CD14-positive monocyte (primary cell): ENCODE results near the gene RAPGEF5. TPM values are rescaled to one million over a fixed set of nuclear protein-coding genes. Genes with fewer than 3 reads are reported as not detected.

ENCODE experiments used
- DNase-seq, 3 donors: peaks; one replicate each; pipeline ENCODE4 v3.0.0-alpha.2; 2011 to 2022
- H2AFZ ChIP-seq: 2 replicates; pipeline ENCODE4 v1.6.0; 2012; ENCODE audit warnings: mild to moderate bottlenecking, low read depth, low read length, inconsistent platforms; ENCODE audit not compliant: insufficient read depth, poor library complexity, severe bottlenecking
- H3K27ac ChIP-seq, 2 donors: 1 replicate in 1 of 2; 2 replicates in 1 of 2; pipeline ENCODE4 v1.5.1; 2012 to 2013; ENCODE audit warnings: low read length in 2 of 2, control low read depth in 1 of 2, inconsistent platforms in 1 of 2, low read depth in 1 of 2, mild to moderate bottlenecking in 1 of 2
- H3K27me3 ChIP-seq, 2 donors: one replicate each; pipeline versions ENCODE4 v1.6.0 to v1.6.1; 2011 to 2013; ENCODE audit warnings: low read length in 2 of 2; ENCODE audit not compliant: control insufficient read depth in 2 of 2, insufficient read depth in 2 of 2
- H3K36me3 ChIP-seq, 2 donors: replicated peaks in 1 of 2; 1 replicate in 1 of 2; 2 replicates in 1 of 2; pipeline versions ENCODE4 v1.5.1 to v1.6.1; 2012 to 2013; ENCODE audit warnings: low read length in 2 of 2, control low read depth in 1 of 2, inconsistent platforms in 1 of 2, mild to moderate bottlenecking in 1 of 2; ENCODE audit not compliant: insufficient read depth in 2 of 2, control insufficient read depth in 1 of 2
- H3K4me1 ChIP-seq, 2 donors: 1 replicate in 1 of 2; 2 replicates in 1 of 2; pipeline versions ENCODE4 v1.5.1 to v1.6.1; 2012 to 2013; ENCODE audit warnings: low read length in 2 of 2, control low read depth in 1 of 2, inconsistent platforms in 1 of 2, mild to moderate bottlenecking in 1 of 2, moderate library complexity in 1 of 2; ENCODE audit not compliant: insufficient read depth in 2 of 2, control insufficient read depth in 1 of 2
- H3K4me2 ChIP-seq: replicated peaks from 2 replicates; pipeline ENCODE3; 2012; ENCODE audit warnings: low read length, moderate library complexity, mild to moderate bottlenecking; ENCODE audit not compliant: poor library complexity, severe bottlenecking; ENCODE audit errors: extremely low read depth
- H3K4me3 ChIP-seq, 3 experiments: fragments of 200-600 bp in 1 of 3; sonication (generic) in 1 of 3; replicated peaks in 1 of 3; 1 replicate in 2 of 3; 2 replicates in 1 of 3; pipeline ENCODE4 v1.5.1; 2011 to 2013; ENCODE audit warnings: low read length in 3 of 3, mild to moderate bottlenecking in 3 of 3, control low read depth in 2 of 3, low read depth in 2 of 3, inconsistent platforms in 1 of 3, moderate library complexity in 1 of 3
- H3K79me2 ChIP-seq: 2 replicates; pipeline ENCODE4 v1.6.0; 2012; ENCODE audit warnings: mild to moderate bottlenecking, control low read depth, inconsistent platforms, low read length, moderate library complexity; ENCODE audit not compliant: insufficient read depth
- H3K9ac ChIP-seq: 2 replicates; pipeline ENCODE4 v1.6.0; 2017; ENCODE audit warnings: low read length, mild to moderate bottlenecking; ENCODE audit not compliant: insufficient read depth, poor library complexity, severe bottlenecking
- H3K9me3 ChIP-seq, 2 donors: replicated peaks in 1 of 2; 1 replicate in 1 of 2; 2 replicates in 1 of 2; pipeline versions ENCODE4 v1.5.1 to v1.6.1; 2012 to 2013; ENCODE audit warnings: low read length in 2 of 2, control low read depth in 1 of 2; ENCODE audit not compliant: control insufficient read depth in 1 of 2, insufficient read depth in 1 of 2
- H4K20me1 ChIP-seq: 2 replicates; pipeline ENCODE4 v1.6.0; 2012; ENCODE audit warnings: mild to moderate bottlenecking, low read length, control low read depth, moderate library complexity; ENCODE audit not compliant: insufficient read depth
- H3K27ac Mint-ChIP-seq, 7 donors: one replicate each; pipeline ENCODE4 v1.8.0; 2020; ENCODE audit warnings: mild to moderate bottlenecking in 7 of 7, mixed read lengths in 7 of 7, moderate library complexity in 6 of 7, inconsistent platforms in 2 of 7
- H3K27me3 Mint-ChIP-seq, 3 donors: one replicate each; pipeline ENCODE4 v1.8.0; 2021 to 2022; ENCODE audit warnings: low read depth in 3 of 3, mild to moderate bottlenecking in 3 of 3, mixed read lengths in 3 of 3, moderate library complexity in 3 of 3, inconsistent platforms in 1 of 3
- H3K36me3 Mint-ChIP-seq, 2 donors: one replicate each; pipeline ENCODE4 v1.8.0; 2020; ENCODE audit warnings: mixed read lengths in 2 of 2, inconsistent platforms in 1 of 2, mild to moderate bottlenecking in 1 of 2
- H3K4me1 Mint-ChIP-seq: one replicate; pipeline ENCODE4 v1.8.0; 2020; ENCODE audit warnings: mild to moderate bottlenecking, mixed read lengths
- H3K4me3 Mint-ChIP-seq, 2 donors: one replicate each; pipeline ENCODE4 v1.8.0; 2020; ENCODE audit warnings: mild to moderate bottlenecking in 2 of 2, mixed read lengths in 2 of 2, moderate library complexity in 1 of 2
- H3K9me3 Mint-ChIP-seq, 7 donors: one replicate each; pipeline ENCODE4 v1.8.0; 2020 to 2022; ENCODE audit warnings: mixed read lengths in 7 of 7, mild to moderate bottlenecking in 6 of 7, moderate library complexity in 6 of 7, inconsistent platforms in 2 of 7
- WGBS: methylation state at CpG from one replicate; pipeline ENCODE4 v1.1.5; 2013; ENCODE audit warnings: missing lambda C conversion rate; ENCODE audit not compliant: insufficient coverage; 5-methylcytosine and 5-hydroxymethylcytosine counted together
- intact Hi-C, 2 donors: fragments of 100-400 bp; cut with micrococcal nuclease; formaldehyde crosslinking; loops; one replicate each; pipeline versions ENCODE4 v1.15.0 to v1.15.1; 2023
- polyA minus RNA-seq: library from RNA; depleted of rRNA, polyadenylated mRNA; stranded (reverse); fragments of >200 nt; gene quantifications from 2 replicates; pipeline ENCODE4 v1.2.3, GENCODE V29; 2012
- polyA plus RNA-seq, 3 donors: library from polyadenylated mRNA; depleted of rRNA in 1 of 3; unstranded in 2 of 3; stranded (reverse) in 1 of 3; fragments of 300-500 nt in 2 of 3; fragments of >200 nt in 1 of 3; fragmentation: Illumina TruSeq in 2 of 3; gene quantifications; 1 replicate in 2 of 3; 2 replicates in 1 of 3; pipeline ENCODE4 v1.2.3, GENCODE V29; 2012 to 2021
- total RNA-seq, 12 experiments: library from RNA in 1 of 12; stranded (reverse) in 1 of 12; fragments of 120-200 nt in 1 of 12; gene quantifications; one replicate each; pipeline ENCODE4 v1.2.4 and lab custom pipeline; 2013 to 2026; ENCODE audit warnings: mixed read lengths in 6 of 12, inconsistent platforms in 1 of 12
- TF ChIP-seq, protein P1 (sequence below): fragments of 200-600 bp; IDR thresholded peaks from one replicate; pipeline ENCODE4 v1.8.0; 2022; ENCODE audit warnings: antibody characterized with exemption, mild to moderate bottlenecking

Gene RAPGEF5, protein sequence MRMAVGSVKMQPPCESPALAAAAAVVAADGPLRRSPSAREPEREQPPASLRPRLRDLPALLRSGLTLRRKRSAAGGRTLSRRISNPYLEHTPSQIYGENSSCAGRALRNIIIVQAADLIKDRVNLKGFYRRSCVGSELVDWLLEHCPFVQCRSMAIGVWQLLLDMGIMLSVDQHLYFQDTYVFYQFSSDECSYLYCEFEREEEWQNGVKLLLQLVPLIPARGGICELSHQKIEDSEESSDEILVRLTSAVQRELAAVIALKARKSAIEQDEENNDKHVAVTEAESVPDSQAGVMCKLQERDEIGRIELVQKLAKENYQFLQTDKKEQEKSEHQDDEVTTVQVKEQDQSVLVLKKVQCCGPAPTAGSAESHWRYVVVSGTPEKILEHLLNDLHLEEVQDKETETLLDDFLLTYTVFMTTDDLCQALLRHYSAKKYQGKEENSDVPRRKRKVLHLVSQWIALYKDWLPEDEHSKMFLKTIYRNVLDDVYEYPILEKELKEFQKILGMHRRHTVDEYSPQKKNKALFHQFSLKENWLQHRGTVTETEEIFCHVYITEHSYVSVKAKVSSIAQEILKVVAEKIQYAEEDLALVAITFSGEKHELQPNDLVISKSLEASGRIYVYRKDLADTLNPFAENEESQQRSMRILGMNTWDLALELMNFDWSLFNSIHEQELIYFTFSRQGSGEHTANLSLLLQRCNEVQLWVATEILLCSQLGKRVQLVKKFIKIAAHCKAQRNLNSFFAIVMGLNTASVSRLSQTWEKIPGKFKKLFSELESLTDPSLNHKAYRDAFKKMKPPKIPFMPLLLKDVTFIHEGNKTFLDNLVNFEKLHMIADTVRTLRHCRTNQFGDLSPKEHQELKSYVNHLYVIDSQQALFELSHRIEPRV
- total RNA-seq (2013): 0.17 TPM
- polyA plus RNA-seq (not detected), polyA minus RNA-seq (under 0.01 TPM in 1 of 2 replicates, not detected in the other), total RNA-seq (lab: John Stamatoyannopoulos, UW) (0 to 6.4 (median 0.31) reads per million in 11 experiments)

DNA sequence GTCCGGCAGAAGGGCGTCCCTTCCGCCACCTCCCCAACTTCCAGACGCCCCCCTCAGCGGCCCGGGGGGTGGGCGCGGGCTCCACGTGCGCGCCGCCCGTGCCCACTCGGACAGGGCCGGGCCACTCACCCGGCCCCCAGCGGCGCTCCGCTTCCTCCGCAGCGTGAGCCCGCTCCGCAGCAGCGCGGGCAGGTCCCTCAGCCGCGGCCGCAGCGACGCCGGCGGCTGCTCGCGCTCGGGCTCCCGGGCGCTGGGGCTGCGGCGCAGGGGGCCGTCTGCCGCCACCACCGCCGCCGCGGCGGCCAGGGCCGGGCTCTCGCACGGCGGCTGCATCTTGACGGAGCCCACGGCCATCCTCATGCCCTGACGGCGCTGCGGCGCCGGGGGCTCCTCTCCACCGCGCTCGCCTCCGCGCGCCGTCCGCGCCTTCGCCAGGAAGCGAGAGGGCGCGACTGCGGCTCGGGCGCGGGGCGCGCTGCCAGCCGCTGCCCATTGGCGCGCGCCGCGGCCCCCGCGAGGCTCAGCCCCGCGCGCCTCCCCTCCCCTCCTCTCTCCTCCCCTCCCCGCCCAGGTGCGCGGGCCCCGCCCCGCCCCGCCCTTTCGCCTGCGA, at the start of gene RAPGEF5:
Gene RAPGEF5 (minus strand): TSS at position 454 of the 610 bp plus-strand sequence. CDS start 94 bp downstream, at position 360.
- H3K4me1 ChIP-seq: no peaks in the 10 kb centered on the region
- peaks cover 0 to 5% of the 10 kb centered on the region in 2 donors for H3K9me3 ChIP-seq
- Mint-ChIP-seq H3K36me3 (no peaks in the 10 kb centered on the region), H3K9me3 (peaks cover 0 to 10% (median 5%) of the 10 kb centered on the region in 7 donors), H3K27ac (no peak within 1 kb of the TSS), H3K27me3 (peaks cover 25 to 28% (median 26%) of the 10 kb centered on the region in 3 donors), H3K4me3 (peak within 1 kb of the TSS; percentile 40 to 85), H3K4me1 (no peaks in the 10 kb centered on the region)
- WGBS: under 1% methylated on average over 59 of the region's 95 CpGs
- H3K36me3 ChIP-seq: no peaks in the 10 kb centered on the region
- no peak within 1 kb of the TSS for H2AFZ ChIP-seq
- no peaks in the 10 kb centered on the region for H4K20me1 ChIP-seq
- no peak within 1 kb of the TSS for H3K4me3 ChIP-seq
- no peaks in the 10 kb centered on the region for H3K79me2 ChIP-seq
- no peak for DNase-seq
- no peak within 1 kb of the TSS for H3K27ac ChIP-seq
- no peak within 1 kb of the TSS for H3K9ac ChIP-seq
- H3K4me2 ChIP-seq: peak within 1 kb of the TSS; percentile 6
- peaks cover 26 to 28% of the 10 kb centered on the region in 2 donors for H3K27me3 ChIP-seq
- TF ChIP-seq, protein P1, sequence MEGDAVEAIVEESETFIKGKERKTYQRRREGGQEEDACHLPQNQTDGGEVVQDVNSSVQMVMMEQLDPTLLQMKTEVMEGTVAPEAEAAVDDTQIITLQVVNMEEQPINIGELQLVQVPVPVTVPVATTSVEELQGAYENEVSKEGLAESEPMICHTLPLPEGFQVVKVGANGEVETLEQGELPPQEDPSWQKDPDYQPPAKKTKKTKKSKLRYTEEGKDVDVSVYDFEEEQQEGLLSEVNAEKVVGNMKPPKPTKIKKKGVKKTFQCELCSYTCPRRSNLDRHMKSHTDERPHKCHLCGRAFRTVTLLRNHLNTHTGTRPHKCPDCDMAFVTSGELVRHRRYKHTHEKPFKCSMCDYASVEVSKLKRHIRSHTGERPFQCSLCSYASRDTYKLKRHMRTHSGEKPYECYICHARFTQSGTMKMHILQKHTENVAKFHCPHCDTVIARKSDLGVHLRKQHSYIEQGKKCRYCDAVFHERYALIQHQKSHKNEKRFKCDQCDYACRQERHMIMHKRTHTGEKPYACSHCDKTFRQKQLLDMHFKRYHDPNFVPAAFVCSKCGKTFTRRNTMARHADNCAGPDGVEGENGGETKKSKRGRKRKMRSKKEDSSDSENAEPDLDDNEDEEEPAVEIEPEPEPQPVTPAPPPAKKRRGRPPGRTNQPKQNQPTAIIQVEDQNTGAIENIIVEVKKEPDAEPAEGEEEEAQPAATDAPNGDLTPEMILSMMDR: no peak
- intact Hi-C loops: no loop called here

DNA sequence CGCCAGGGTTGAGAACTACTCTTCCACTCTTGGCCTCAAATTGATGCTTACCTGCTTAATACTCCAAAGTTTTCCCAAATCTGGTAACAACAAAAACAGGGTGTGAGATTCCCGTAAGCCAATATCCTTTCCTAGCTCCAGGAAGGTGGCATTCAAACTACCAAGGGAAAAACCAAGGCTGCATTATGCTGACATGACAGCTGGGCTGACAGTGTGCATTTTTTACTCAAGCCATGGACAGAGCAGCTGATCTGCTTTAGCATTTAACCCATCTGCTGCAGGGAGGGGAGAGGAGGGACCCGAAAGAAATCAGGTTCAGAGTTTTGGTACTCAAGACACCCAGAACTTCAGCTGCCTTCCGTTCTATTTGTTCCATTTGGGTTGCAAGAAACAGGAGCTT, 49.8 kb upstream of the RAPGEF5 start:
- Mint-ChIP-seq H3K27me3 (no peaks in the 10 kb centered on the region), H3K36me3 (no peaks in the 10 kb centered on the region), H3K9me3 (peaks cover 0 to 15% (median 6%) of the 10 kb centered on the region in 7 donors), H3K4me1 (peaks cover 2% of the 10 kb centered on the region), H3K27ac (peak overlapping the region in 1 of 7 donors; percentile 46), H3K4me3 (no peak overlapping the region)
- no peaks in the 10 kb centered on the region for H3K36me3 ChIP-seq
- H4K20me1 ChIP-seq: no peaks in the 10 kb centered on the region
- no peak for DNase-seq
- no peaks in the 10 kb centered on the region for H3K27me3 ChIP-seq
- no peak overlapping the region for H3K9ac ChIP-seq
- 96% methylated on average over 4 of the region's 4 CpGs for WGBS
- H3K4me2 ChIP-seq: no peak overlapping the region
- intact Hi-C loops: no loop called here
- H3K27ac ChIP-seq: no peak overlapping the region
- H3K4me1 ChIP-seq: no peaks in the 10 kb centered on the region
- TF ChIP-seq, protein P1: no peak
- H3K9me3 ChIP-seq: peaks cover 0 to 8% of the 10 kb centered on the region in 2 donors
- H3K79me2 ChIP-seq: no peaks in the 10 kb centered on the region
- H3K4me3 ChIP-seq: no peak overlapping the region
- no peak overlapping the region for H2AFZ ChIP-seq
